ENCODE results near the gene SLC36A4.
"Not testable (repeated sequence)": the region's sequence is repeated elsewhere in the genome, so short reads cannot be mapped to it uniquely, and the experiment has no call there.

The SLC36A4 gene

GRCh38 chr11:93197380-93198214 is at the start of gene SLC36A4:
Gene SLC36A4, minus strand, starts transcription at chr11:93197991. Its CDS starts 159 bp downstream, at chr11:93197832.
- DNase-seq = peak; percentile 31 to 91 (median 79)

DNA sequence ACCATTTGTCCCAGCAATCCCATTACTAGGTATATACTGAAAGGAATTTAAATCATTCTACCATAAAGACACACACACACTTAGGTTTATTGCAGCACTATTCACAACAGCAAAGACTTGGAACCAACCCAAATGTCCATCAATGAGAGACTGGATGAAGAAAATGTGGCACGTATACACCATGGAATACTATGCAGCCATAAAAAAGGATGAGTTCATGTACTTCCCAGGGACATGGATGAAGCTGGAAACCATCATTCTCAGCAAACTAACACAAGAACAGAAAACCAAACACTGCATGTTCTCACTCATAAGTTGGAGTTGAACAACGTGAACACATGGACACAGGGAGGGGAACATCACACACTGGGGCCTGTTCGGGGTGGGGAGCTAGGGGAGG is 49.0 kb upstream of the SLC36A4 start:
- DNase-seq = not testable (repeated sequence)

- no peak for DNase-seq
These were observed 46.2 kb upstream of the SLC36A4 start for GRCh38 chr11:93244018-93244417.

DNA sequence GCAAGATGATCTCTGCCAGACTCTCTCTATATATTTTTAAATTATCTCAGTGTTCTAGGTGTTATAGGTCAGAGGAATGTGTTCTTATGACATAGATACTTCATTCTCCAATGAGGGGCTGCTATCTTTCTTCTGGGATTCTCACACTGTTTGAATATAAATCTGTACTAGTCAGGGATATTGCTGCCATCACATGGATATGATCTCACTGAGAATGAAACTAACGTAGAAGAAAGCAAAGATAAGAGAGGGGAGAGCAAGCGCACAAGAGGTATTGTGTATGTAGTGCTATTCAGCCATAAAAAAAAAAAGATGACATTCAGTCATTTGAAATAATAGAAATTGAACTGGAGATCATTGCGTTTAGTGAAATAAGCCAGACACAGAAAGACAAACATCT is 42.2 kb upstream of the SLC36A4 start:
- no peak for DNase-seq

GRCh38 chr11:93238956-93239355 is 41.2 kb upstream of the SLC36A4 start:
- DNase-seq = no peak

DNA sequence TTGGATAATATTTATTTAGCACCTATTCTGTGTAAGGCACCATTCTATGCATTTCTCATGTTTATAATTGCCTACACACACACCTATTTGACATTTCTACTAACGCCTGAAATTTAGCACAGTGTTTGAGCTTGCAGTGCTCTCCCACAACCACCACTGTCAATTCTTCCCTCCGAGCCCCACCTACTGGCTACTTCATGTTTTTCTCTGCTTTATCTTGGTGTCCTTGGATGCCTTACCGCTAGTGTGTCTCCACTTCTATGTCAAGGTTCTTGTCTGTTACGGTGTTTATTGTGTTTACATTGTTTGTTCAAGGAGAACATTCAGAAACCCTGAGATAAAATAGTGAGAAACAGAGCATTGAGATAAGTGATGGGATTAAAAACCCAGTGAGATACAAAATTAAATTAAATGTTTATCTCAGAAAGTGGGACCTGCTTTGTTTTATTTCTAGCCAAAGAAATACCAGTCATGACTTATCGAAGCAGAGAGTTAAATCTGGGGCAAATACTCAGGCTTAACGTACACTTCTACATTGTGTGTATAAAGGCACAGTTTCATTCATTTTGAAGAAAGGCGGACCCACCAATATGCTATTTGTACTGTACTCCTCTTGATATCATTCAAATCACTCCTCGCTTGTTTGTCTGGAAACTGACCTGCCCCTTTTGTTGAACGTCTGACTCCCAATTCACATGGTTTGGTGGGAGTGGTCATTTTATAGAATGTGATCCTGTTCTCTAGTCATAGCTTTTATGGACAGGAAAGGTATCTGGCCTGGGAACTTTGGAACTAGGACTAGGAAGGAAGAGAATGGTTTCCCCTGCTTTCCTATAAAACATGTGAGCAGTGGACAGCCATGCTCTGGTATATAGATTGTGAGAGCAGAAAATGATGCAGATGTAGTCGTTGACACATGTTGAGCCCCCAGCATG is 39.2 kb upstream of the SLC36A4 start:
- DNase-seq = peak in 8 of 58 donors; percentile 2 to 21 (median 4)

- DNase-seq = peak in 55 of 58 donors; percentile 6 to 87 (median 61)
These were observed 36.9 kb upstream of the SLC36A4 start for GRCh38 chr11:93234602-93235207.

- DNase-seq = no peak
These were observed 32.1 kb upstream of the SLC36A4 start for GRCh38 chr11:93229876-93230275.

DNA sequence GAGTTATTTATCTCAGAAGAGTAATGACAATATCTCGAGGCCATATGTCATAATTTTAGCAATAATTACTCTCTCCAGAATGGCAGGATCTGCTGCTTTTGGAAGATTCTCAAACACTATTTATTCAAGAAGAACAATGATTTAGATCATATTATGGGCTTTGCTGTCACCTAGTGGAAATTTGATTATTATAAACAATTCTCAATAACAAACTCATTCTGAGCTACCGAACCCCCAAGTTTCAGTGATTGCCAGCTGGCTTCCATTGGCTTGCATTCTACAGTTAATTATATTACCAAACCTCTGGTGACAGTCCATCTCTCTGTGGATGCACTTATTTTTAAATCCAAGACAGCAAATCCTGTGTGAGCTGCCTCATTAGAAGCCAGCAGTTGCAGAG is 27.9 kb upstream of the SLC36A4 start:
- DNase-seq = peak in 3 of 58 donors; percentile 2 to 18 (median 7)

DNA sequence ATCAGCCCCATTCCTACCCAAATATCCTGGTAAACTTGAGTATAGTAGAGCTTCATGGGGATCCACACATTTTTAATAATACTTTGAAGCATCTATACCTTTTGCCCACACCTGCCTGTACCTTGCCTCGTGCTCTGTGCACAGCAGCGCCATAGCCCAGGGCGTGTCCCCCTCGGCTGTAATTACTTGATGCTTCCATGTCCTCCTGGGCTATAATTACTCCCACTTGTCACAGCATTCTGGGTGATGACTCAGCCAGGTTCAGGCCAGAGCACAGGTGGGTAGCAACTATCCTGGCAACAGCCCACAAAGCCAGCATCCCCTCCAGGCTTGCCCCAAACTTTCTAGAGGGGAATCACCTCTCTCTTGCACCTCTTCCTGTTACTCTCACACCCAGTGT is 23.7 kb upstream of the SLC36A4 start:
- DNase-seq = no peak

DNA sequence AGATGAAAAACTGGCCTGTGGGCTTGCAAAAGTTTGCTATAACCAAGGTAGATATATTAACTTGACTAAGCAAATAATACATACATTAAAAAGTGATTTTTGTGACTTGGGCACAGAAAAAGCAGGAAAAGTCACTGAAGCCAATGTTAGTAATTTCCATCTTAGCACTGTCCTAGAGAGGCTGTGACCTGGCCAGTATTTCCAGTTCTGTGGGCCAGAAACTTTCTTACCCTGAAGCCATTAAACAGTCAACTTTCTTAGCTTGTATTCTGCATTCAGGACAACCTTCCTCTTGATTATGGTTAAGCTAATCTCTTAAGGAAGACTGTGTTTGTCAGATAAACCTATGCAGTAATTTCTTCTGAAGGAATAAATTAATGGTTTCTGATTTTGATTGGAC is 22.3 kb upstream of the SLC36A4 start:
- DNase-seq = no peak

DNA sequence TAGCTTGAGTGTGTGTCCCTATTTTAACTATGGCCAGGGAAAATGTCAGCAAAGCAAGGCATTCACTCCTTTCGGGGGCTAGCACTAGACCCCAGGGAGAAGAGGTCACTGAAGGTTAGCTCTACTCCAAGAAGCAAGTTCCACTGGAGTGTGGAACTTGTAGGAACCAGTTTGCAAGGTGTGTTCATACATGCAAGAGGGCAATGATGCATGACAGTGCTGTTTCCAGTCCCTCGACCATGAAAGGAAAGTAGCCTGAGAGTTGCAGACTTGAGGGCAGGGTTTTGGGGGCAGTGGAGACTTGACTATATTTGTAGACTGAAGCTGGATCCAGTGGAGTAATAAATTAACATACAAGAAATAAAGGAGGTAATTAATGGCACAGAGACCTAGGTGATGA is 21.6 kb upstream of the SLC36A4 start:
- DNase-seq = no peak

DNA sequence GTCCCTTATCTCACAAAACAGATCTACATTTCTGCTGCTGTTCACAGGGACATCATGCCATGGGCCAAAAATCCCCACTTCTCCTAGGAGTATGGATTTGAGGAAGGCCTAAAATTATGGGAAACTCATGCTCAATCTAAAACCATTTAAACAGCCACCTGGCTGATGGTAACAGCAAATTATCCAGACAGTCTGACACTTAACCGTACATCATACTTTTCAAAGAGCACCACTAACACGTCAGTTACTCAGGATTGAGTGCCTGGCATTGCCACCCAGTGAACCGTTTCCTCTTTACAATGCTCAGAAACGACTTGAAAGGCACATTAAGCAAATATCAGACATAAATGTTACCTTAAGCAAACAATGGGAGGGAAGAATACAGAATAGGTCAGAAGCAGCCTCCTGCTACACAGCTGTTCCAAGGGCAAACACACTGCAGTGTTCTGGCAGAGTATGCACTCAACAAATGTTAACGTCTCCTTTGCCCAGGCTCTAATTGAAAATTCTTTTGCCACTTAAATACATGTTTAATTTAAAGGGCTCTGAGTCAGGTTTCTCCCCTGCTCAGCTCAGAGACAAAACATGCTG is 18.8 kb upstream of the SLC36A4 start:
- no peak for DNase-seq

GRCh38 chr11:93213622-93214021 is 15.8 kb upstream of the SLC36A4 start:
- no peak for DNase-seq

GRCh38 chr11:93212094-93212493 is 14.3 kb upstream of the SLC36A4 start:
- DNase-seq = no peak

DNA sequence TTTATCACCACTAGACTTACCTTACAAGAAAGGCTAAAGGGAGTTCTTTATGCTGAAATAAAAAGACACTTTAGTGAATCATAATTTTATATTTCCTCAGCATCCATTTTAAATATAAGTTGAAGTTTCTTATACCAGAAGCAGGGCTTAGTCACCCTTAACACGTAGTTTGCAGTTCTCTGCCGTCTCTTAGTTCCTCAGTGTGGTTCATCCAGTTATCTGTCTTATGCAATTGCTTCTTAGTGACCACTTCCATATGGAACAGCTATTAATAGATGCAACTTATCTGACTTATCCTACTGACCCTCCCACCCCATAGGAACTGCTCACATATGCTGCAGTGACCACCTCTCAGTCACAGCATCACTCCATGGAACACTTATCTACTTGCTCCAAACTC is 11.7 kb upstream of the SLC36A4 start:
- no peak for DNase-seq

GRCh38 chr11:93208663-93209270 is 11.0 kb upstream of the SLC36A4 start:
- no peak for DNase-seq

DNA sequence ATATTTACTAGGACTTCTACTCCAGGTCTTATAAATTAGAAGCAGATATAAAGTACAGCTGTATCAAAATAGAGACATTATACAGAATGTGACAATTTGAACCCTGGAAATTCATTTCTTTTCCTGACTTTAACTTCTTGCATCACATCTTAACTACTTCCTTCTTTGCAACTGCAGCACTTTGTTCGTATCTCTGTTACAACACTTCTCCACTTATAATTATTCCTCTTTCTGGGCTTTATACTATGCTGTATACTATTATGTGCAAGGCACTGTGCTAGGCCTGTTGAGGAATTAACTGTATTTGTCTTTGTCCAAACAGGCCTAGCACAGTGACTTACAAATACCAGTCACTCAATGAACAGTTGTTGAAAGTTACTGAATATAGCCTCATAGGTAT is 1.8 kb upstream of the SLC36A4 start:
- no peak for DNase-seq

DNA sequence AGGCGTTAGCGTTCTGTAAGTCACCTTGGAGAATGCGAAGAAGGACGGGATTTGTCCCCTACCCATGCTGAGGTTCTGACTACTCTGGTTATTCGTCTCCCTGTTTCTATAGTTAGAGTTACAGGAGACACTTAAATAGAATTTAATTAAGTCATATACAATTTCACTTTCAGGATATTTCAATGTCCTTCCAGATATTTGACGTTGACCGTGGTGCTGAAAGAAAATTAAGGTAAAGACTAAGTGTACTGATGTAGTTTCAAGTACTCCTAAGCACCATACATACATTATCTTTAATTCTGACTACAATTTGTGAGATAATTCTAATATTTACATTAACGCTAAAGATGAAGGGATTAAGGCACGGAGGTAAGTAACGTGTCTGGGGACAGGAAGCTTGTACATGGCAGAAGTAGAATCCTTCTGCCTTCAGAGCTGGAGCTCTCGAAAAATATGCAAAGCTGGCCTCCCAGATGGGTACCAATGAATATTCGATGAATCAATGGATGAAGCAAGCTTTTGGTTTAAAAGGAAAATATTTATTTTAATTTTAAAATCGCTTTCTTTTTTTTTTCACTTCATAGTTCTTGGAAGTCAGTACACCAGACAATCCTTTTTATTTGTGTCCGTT is 539 bp upstream of the SLC36A4 start:
- DNase-seq = peak in 1 of 58 donors; percentile 1

- no peak for DNase-seq
These were observed 893 bp downstream of the SLC36A4 start for GRCh38 chr11:93196816-93197379.

Measured in anterior cingulate cortex (tissue), 58 donors.